Gastrocnemius medialis (tissue), 4 donors: ENCODE results near the gene SEPTIN12. TPM values are rescaled to one million over a fixed set of nuclear protein-coding genes. Genes with fewer than 3 reads are reported as not detected.

Source experiments
- ATAC-seq, 2 donors: fragments of 150-250 bp; one replicate each; pipeline ENCODE4 v1.9.1; 2016
- DNase-seq, 2 donors: peaks; one replicate each; pipeline ENCODE4 v3.0.0-alpha.2; 2019
- H3K27ac ChIP-seq, 4 donors: fragments of 200-600 bp; sonication (generic); 1 replicate in 1 of 4; 2 replicates in 3 of 4; pipeline ENCODE4 v1.5.1; 2016 to 2018; ENCODE audit warnings: mild to moderate bottlenecking in 2 of 4, moderate library complexity in 1 of 4
- H3K27me3 ChIP-seq, 3 donors: fragments of 200-600 bp; sonication (generic) in 2 of 3; 1 replicate in 1 of 3; 2 replicates in 2 of 3; pipeline versions ENCODE4 v1.5.1 to v1.6.0; 2016 to 2019; ENCODE audit warnings: mild to moderate bottlenecking in 1 of 3, moderate library complexity in 1 of 3
- H3K36me3 ChIP-seq, 2 donors: fragments of 200-600 bp; sonication (generic) in 1 of 2; one replicate each; pipeline ENCODE4 v1.5.1; 2017 to 2018
- H3K4me1 ChIP-seq, 2 donors: fragments of 200-600 bp; sonication (generic) in 1 of 2; one replicate each; pipeline ENCODE4 v1.5.1; 2016 to 2017; ENCODE audit warnings: mild to moderate bottlenecking in 2 of 2
- H3K4me3 ChIP-seq, 4 donors: fragments of 200-600 bp; sonication (generic) in 3 of 4; 1 replicate in 1 of 4; 2 replicates in 3 of 4; pipeline ENCODE4 v1.5.1; 2016 to 2019; ENCODE audit warnings: mild to moderate bottlenecking in 2 of 4
- H3K9me3 ChIP-seq, 3 donors: fragments of 200-600 bp; sonication (generic) in 2 of 3; 1 replicate in 1 of 3; 2 replicates in 2 of 3; pipeline ENCODE4 v1.5.1; 2016 to 2019
- CTCF ChIP-seq, 5 experiments: fragments of 450-650 bp in 3 of 5; fragments of 200-600 bp in 2 of 5; sonication (generic) in 2 of 5; IDR thresholded peaks in 4 of 5; conservative IDR thresholded peaks in 1 of 5; 1 replicate in 4 of 5; 2 replicates in 1 of 5; pipeline ENCODE4 v1.5.1; 2016 to 2019; ENCODE audit warnings: antibody characterized with exemption in 5 of 5, mild to moderate bottlenecking in 3 of 5, moderate library complexity in 3 of 5
- POLR2A ChIP-seq, 2 donors: fragments of 450-650 bp; IDR thresholded peaks; one replicate each; pipeline ENCODE4 v1.6.1; 2017; ENCODE audit warnings: antibody characterized with exemption in 2 of 2, mild to moderate bottlenecking in 2 of 2, moderate library complexity in 2 of 2
- in situ Hi-C, 4 donors: fragments of 200-750 bp; cut with MboI; loops; one replicate each; pipeline versions ENCODE4 v1.15.0 to v1.8.0; 2017; ENCODE audit warnings: low sequenced_read_pairs in 4 of 4
- intact Hi-C: fragments of 100-400 bp; cut with DNase I; formaldehyde crosslinking; loops from one replicate; pipeline ENCODE4 v1.15.1; 2023; ENCODE audit warnings: low total_unique reads
- total RNA-seq, 4 donors: library from RNA; depleted of rRNA; stranded (reverse); fragments of >200 nt; gene quantifications; one replicate each; pipeline versions ENCODE4 v1.1.0 to v1.2.3, GENCODE V29; 2016

Gene SEPTIN12
- total RNA-seq, 4 donors from 2014 or later: not detected

GRCh38 chr16:4805231-4805630, 17.1 kb upstream of the SEPTIN12 start:
- Histone ChIP-seq H3K4me3 (no peak overlapping the region), H3K27me3 (no peaks in the 10 kb centered on the region), H3K4me1 (peaks cover 9 to 17% of the 10 kb centered on the region in 2 donors), H3K36me3 (peaks cover 0 to 53% of the 10 kb centered on the region in 2 donors), H3K27ac (no peak overlapping the region), H3K9me3 (no peaks in the 10 kb centered on the region)
- TF ChIP-seq POLR2A (IDR thresholded peaks at IDR 0.05): no peak
- no peak for TF ChIP-seq CTCF (IDR thresholded peaks at IDR 0.05 in 4 of 5, conservative IDR thresholded peaks at IDR 0.05 in 1 of 5)
- intact Hi-C loops: no loop called here
- DNase-seq: no peak
- in situ Hi-C loops: no loop called here
- no peak for ATAC-seq

- no peak overlapping the region for H3K27ac ChIP-seq
- no peak for TF ChIP-seq CTCF (IDR thresholded peaks at IDR 0.05 in 4 of 5, conservative IDR thresholded peaks at IDR 0.05 in 1 of 5)
- DNase-seq (no peak), ATAC-seq (no peak)
- no peaks in the 10 kb centered on the region for H3K27me3 ChIP-seq
- intact Hi-C loops (loop anchor here (2.0 to 5.0 kb wide), 2 partner anchors 35 to 43 kb away; partner anchors contain the start of genes GLYR1 and UBN1), in situ Hi-C loops (no loop called here)
- H3K36me3 ChIP-seq: peaks cover 0 to 42% of the 10 kb centered on the region in 2 donors
- no peaks in the 10 kb centered on the region for H3K9me3 ChIP-seq
- no peak overlapping the region for H3K4me3 ChIP-seq
- peaks cover 11 to 17% of the 10 kb centered on the region in 2 donors for H3K4me1 ChIP-seq
Measured at GRCh38 chr16:4803898-4804762, 16.0 kb upstream of the SEPTIN12 start.

- H3K36me3 ChIP-seq: peaks cover 0 to 35% of the 10 kb centered on the region in 2 donors
- intact Hi-C loops: loop anchor here (2.0 to 5.0 kb wide), 2 partner anchors 35 to 44 kb away; partner anchors contain the start of genes GLYR1 and UBN1
Measured at GRCh38 chr16:4803401-4803844, 15.3 kb upstream of the SEPTIN12 start.

GRCh38 chr16:4802659-4803287, 14.6 kb upstream of the SEPTIN12 start:
- Histone ChIP-seq H3K4me3 (peak overlapping the region; percentile 64 to 97 (median 84)), H3K36me3 (peaks cover 0 to 31% of the 10 kb centered on the region in 2 donors), H3K4me1 (peaks cover 11 to 17% of the 10 kb centered on the region in 2 donors), H3K9me3 (no peaks in the 10 kb centered on the region), H3K27me3 (no peaks in the 10 kb centered on the region), H3K27ac (peak overlapping the region; percentile 76 to 93 (median 86))
- ATAC-seq (peak; percentile 95), DNase-seq (peak; percentile 91 to 93)
- intact Hi-C loops (loop anchor here (1.0 to 5.0 kb wide), 3 partner anchors 34 to 68 kb away; partner anchors contain the start of genes ANKS3, DNAAF8, GLYR1 and UBN1), in situ Hi-C loops (no loop called here)
- peak; percentile 1 to 20 for TF ChIP-seq POLR2A (IDR thresholded peaks at IDR 0.05)
- TF ChIP-seq CTCF (IDR thresholded peaks at IDR 0.05 in 4 of 5, conservative IDR thresholded peaks at IDR 0.05 in 1 of 5): peak in 4 of 5 experiments; percentile 32 to 60 (median 42)

More at GRCh38 chr16:4803401-4803844, 15.3 kb upstream of the SEPTIN12 start:
- no peak for TF ChIP-seq POLR2A (IDR thresholded peaks at IDR 0.05)
- TF ChIP-seq CTCF (IDR thresholded peaks at IDR 0.05 in 4 of 5, conservative IDR thresholded peaks at IDR 0.05 in 1 of 5): no peak
- in situ Hi-C loops: no loop called here
- peak overlapping the region; percentile 64 to 97 (median 84) for H3K4me3 ChIP-seq
- H3K27me3 ChIP-seq: no peaks in the 10 kb centered on the region
- peak overlapping the region in 3 of 4 donors; percentile 76 to 93 (median 93) for H3K27ac ChIP-seq
- peaks cover 11 to 17% of the 10 kb centered on the region in 2 donors for H3K4me1 ChIP-seq
- ATAC-seq (no peak), DNase-seq (no peak)
- no peaks in the 10 kb centered on the region for H3K9me3 ChIP-seq
